ENCODE results near the gene ZNF503. TPM values are rescaled to one million over a fixed set of nuclear protein-coding genes. Genes with fewer than 3 reads are reported as not detected.
A peak's percentile ranks its signal among the peaks of the same experiment; 100 is the strongest.

ZNF503 gene, protein sequence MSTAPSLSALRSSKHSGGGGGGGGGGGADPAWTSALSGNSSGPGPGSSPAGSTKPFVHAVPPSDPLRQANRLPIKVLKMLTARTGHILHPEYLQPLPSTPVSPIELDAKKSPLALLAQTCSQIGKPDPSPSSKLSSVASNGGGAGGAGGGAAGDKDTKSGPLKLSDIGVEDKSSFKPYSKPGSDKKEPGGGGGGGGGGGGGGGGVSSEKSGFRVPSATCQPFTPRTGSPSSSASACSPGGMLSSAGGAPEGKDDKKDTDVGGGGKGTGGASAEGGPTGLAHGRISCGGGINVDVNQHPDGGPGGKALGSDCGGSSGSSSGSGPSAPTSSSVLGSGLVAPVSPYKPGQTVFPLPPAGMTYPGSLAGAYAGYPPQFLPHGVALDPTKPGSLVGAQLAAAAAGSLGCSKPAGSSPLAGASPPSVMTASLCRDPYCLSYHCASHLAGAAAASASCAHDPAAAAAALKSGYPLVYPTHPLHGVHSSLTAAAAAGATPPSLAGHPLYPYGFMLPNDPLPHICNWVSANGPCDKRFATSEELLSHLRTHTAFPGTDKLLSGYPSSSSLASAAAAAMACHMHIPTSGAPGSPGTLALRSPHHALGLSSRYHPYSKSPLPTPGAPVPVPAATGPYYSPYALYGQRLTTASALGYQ
- under 1 TPM; 0.33 to 0.42 TPM for total RNA-seq

DNA sequence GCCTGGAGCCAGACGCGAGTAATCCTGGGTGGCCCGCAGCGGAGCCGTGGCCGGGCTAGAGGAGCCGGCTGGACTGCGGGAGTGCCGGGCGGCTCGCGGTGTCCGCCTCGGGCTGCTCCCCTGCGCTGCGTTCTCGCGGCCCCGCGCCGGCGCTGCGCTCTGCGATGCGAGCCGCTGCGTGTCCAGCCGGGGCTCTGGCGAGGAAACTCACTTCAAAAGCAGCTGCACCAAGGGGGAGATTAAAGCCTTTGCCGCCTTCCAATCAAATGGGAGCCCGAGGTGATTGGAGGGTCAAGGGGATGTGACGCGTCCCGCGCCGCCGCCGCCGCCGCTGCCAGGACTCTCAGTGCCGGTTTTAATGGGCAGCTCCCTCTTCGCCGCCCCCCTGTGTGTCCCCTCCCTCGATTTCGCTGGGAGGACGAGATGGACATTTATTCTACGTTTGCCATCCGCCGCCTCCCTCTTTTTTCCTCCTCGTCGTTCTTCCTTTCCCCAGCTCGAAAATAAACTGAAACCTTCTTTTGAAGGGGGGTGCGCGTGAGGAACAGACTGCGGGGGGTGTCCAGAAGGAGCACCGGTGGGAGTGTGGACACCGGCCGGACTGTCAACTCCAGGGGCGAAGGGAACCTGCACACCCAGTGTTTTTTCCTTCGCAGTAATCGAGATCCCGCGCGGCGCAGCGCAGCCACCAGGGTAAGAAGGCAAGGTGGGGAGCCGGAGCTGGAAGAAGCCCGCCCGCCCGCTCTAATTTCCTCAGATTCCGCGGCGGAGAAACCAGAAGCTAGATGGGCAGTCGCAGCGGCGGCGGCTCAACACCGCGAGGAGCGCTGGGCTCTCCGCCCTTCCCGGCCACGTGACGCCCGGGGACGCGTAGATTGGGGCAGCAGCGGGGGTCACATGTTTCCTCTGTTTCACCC is at the start of gene ZNF503:
ZNF503 (minus strand) TSS at position 196 of the 917 bp plus-strand sequence. CDS start 345 bp downstream, outside the sequence.
- Mint-ChIP-seq H3K36me3 (no peaks in the 10 kb centered on the region), H3K9me3 (peaks cover 2% of the 10 kb centered on the region), H3K27ac (no peak within 1 kb of the TSS), H3K4me1 (peaks cover 21% of the 10 kb centered on the region), H3K27me3 (peaks cover 78% of the 10 kb centered on the region), H3K4me3 (peak within 1 kb of the TSS; percentile 81)
- DNase-seq = peak; percentile 73

DNA sequence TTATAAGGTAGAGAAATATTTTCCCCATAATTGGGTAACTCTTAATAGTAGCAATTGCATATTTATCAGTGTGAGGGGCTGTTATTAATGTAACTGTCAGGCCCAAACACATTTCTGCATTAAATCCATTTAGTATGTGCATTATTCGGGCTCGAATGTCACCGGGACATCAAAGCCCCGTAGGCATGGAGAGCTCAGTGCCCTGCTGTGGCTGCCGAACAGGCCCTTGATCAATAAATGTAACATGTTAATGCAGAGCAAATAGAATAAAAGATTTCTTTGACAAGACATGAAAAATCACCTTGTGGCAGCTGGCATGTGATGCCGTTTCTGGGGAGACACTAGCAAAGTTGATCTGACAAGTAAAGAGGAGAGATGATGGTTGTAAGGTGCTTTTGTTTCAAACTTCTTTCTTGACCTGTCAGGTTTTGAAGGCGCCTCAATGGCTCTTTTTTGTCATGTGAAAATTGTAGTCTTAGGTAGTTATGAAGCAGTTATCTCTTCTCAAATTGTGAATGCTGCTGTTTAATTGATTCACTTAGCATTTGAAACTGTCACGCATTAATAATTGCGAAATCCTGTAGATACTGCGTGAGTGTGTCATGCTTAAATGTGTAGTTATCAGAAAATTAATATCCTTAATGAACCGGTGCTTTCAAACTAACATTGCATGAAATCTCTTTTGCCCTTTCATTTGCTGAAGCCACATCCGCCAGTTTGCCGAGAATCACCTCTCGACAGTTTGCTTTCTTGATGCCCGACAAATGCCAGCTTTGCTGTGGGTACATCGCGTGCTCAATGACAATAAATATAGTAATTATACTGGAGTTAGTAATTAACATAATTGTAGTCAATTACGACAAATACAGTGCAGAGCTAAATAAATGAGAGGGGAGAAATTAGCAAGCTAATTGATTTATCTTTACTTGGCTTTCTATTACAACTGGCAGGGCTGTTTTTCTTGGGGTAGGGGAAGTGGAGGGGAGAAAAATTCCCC is 49.4 kb upstream of the ZNF503 start:
- Mint-ChIP-seq H3K4me3 (no peak overlapping the region), H3K36me3 (no peaks in the 10 kb centered on the region), H3K27me3 (peaks cover 16% of the 10 kb centered on the region), H3K9me3 (no peaks in the 10 kb centered on the region), H3K27ac (no peak overlapping the region), H3K4me1 (no peaks in the 10 kb centered on the region)
- no peak for DNase-seq

DNA sequence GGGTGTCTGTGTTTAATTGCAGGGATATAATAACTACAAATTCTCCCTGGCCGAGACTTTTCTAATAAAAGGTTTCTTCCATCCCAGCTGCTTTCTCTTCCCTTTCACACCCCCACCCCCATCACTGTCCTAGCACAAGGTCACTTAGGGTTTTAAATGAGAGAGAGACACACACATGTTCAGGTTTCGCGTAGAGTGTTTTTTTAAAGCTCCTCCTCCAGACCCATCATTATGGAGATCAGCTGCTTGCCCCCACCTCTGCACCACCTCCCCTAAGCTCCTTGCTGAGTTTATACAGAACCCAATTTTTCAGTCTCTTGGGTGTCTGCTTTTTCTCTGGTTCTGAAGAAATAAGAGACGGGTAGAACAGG is 48.5 kb upstream of the ZNF503 start:
- DNase-seq = no peak
- Mint-ChIP-seq H3K27me3 (peaks cover 16% of the 10 kb centered on the region), H3K9me3 (no peaks in the 10 kb centered on the region)

GRCh38 chr10:75449382-75450074 is 48.0 kb upstream of the ZNF503 start:
- no peak for DNase-seq
- Mint-ChIP-seq H3K4me3 (no peak overlapping the region), H3K27ac (no peak overlapping the region), H3K27me3 (peaks cover 16% of the 10 kb centered on the region), H3K9me3 (no peaks in the 10 kb centered on the region), H3K36me3 (no peaks in the 10 kb centered on the region), H3K4me1 (no peaks in the 10 kb centered on the region)

More for the DNA sequence above, 48.5 kb upstream of the ZNF503 start:
- Mint-ChIP-seq H3K4me3 (no peak overlapping the region), H3K27ac (no peak overlapping the region), H3K36me3 (no peaks in the 10 kb centered on the region), H3K4me1 (no peaks in the 10 kb centered on the region)

DNA sequence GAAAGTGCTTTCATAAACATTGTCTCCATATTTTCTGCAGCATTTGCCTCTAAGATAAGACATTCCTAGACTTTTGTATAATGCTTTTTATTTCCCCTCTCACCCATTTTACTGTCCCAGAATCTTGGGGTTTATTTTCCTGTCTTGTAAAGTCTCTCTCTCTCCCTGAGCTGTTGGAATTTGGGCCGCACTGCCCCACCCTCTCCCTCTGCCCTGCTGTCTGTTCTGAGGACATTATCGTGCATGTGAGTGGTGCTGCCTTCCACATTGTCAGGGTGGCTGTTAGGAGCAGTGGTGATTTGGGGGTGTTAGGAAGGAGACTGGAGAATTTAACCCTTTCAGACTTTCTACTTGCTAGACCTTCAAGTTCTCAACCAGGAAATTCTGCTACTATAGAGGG is 46.6 kb upstream of the ZNF503 start:
- no peak overlapping the region for H3K4me3 Mint-ChIP-seq

DNA sequence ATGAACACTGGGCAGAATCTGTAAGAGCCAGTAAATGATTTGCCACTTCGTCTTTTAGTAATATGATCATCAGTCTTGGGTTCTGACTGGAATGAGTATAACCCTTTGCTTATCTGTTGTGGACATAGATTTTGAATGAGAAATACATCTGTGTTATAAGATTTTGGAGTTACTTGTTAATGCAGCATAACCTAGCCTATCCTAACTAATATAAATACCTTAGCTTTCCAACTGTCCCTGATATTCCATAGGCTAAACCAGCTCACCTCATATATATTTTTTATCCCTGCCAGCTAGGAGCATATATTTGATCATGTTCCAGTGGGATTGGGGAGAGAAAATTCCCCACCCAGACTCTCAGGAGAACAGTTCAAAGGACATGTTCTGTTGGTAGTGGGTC is 44.9 kb upstream of the ZNF503 start:
- Mint-ChIP-seq H3K27me3 (peaks cover 26% of the 10 kb centered on the region), H3K9me3 (peaks cover 16% of the 10 kb centered on the region), H3K27ac (no peak overlapping the region), H3K36me3 (no peaks in the 10 kb centered on the region), H3K4me3 (no peak overlapping the region), H3K4me1 (no peaks in the 10 kb centered on the region)
- DNase-seq = no peak

More for the DNA sequence above, 46.6 kb upstream of the ZNF503 start:
- H3K4me1 Mint-ChIP-seq = no peaks in the 10 kb centered on the region
- no peak overlapping the region for H3K27ac Mint-ChIP-seq
- peaks cover 9% of the 10 kb centered on the region for H3K9me3 Mint-ChIP-seq
- H3K36me3 Mint-ChIP-seq = no peaks in the 10 kb centered on the region
- no peak for DNase-seq
- H3K27me3 Mint-ChIP-seq = peaks cover 20% of the 10 kb centered on the region

- Mint-ChIP-seq H3K4me1 (no peaks in the 10 kb centered on the region), H3K36me3 (no peaks in the 10 kb centered on the region), H3K27ac (no peak overlapping the region), H3K9me3 (peaks cover 16% of the 10 kb centered on the region), H3K27me3 (peaks cover 22% of the 10 kb centered on the region), H3K4me3 (no peak overlapping the region)
- DNase-seq = no peak
Observed at GRCh38 chr10:75444781-75445386, 43.3 kb upstream of the ZNF503 start.

- no peak for DNase-seq
- H3K4me1 Mint-ChIP-seq = no peaks in the 10 kb centered on the region
- no peak overlapping the region for H3K4me3 Mint-ChIP-seq
- no peak overlapping the region for H3K27ac Mint-ChIP-seq
- peaks cover 14% of the 10 kb centered on the region for H3K27me3 Mint-ChIP-seq
- peaks cover 16% of the 10 kb centered on the region for H3K9me3 Mint-ChIP-seq
- no peaks in the 10 kb centered on the region for H3K36me3 Mint-ChIP-seq
Observed at GRCh38 chr10:75443362-75443761, 41.8 kb upstream of the ZNF503 start.

DNA sequence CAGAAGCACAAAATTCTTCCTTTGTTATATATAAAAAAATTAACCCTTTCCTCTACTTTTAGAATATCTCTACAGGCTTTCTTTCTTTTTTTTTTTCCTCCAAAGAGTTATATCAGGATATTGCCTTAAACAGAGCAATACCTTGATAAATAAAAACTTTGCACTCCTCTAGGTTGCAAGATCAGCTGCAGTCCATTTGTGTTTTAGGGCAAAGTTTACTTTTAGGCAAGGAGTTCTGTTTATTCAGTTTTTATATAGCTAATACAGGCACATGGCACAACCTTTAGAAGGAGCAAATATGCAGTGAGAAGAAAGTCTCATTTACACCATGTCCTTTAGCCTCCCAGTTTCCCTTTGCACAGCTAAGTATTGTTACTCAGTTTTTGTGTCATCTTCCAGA is 40.1 kb upstream of the ZNF503 start:
- H3K36me3 Mint-ChIP-seq = no peaks in the 10 kb centered on the region
- no peak overlapping the region for H3K27ac Mint-ChIP-seq
- peaks cover 10% of the 10 kb centered on the region for H3K27me3 Mint-ChIP-seq
- H3K4me1 Mint-ChIP-seq = no peaks in the 10 kb centered on the region
- H3K4me3 Mint-ChIP-seq = no peak overlapping the region
- DNase-seq = no peak
- peaks cover 16% of the 10 kb centered on the region for H3K9me3 Mint-ChIP-seq

DNA sequence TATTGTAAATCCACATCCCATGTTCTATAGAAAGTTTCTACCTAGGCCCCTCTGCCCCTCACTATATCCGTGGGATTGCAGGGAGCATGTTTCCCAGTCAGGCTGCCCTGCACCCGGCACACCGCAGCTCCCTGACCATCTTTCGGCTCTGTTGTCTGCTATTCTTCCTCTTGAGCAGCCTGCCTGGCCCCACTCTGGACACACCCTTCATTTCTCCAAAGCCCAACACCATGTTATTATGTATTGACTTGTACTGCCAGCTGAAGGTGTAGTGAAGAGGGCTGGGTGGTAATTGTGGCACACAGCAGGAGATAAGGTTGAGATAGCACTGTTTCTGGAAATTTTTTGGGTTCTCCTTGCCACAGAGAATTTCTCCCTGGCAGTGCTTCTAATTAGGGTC is 39.6 kb upstream of the ZNF503 start:
- H3K27me3 Mint-ChIP-seq = peaks cover 10% of the 10 kb centered on the region

GRCh38 chr10:75440271-75440793 is 38.8 kb upstream of the ZNF503 start:
- Mint-ChIP-seq H3K27ac (no peak overlapping the region), H3K36me3 (no peaks in the 10 kb centered on the region), H3K9me3 (peaks cover 16% of the 10 kb centered on the region), H3K4me1 (no peaks in the 10 kb centered on the region), H3K27me3 (peaks cover 13% of the 10 kb centered on the region), H3K4me3 (no peak overlapping the region)
- DNase-seq = no peak

More for the DNA sequence above, 39.6 kb upstream of the ZNF503 start:
- H3K27ac Mint-ChIP-seq = no peak overlapping the region
- peaks cover 16% of the 10 kb centered on the region for H3K9me3 Mint-ChIP-seq
- no peaks in the 10 kb centered on the region for H3K36me3 Mint-ChIP-seq
- no peaks in the 10 kb centered on the region for H3K4me1 Mint-ChIP-seq
- no peak overlapping the region for H3K4me3 Mint-ChIP-seq
- DNase-seq = no peak

GRCh38 chr10:75439811-75440210 is 38.2 kb upstream of the ZNF503 start:
- Mint-ChIP-seq H3K9me3 (peaks cover 16% of the 10 kb centered on the region), H3K4me1 (no peaks in the 10 kb centered on the region), H3K27me3 (peaks cover 19% of the 10 kb centered on the region), H3K4me3 (no peak overlapping the region), H3K27ac (no peak overlapping the region), H3K36me3 (no peaks in the 10 kb centered on the region)
- no peak for DNase-seq

GRCh38 chr10:75438275-75438674 is 36.7 kb upstream of the ZNF503 start:
- H3K36me3 Mint-ChIP-seq = no peaks in the 10 kb centered on the region
- no peak overlapping the region for H3K27ac Mint-ChIP-seq
- no peak for DNase-seq
- H3K4me1 Mint-ChIP-seq = no peaks in the 10 kb centered on the region
- H3K9me3 Mint-ChIP-seq = peaks cover 8% of the 10 kb centered on the region
- no peak overlapping the region for H3K4me3 Mint-ChIP-seq
- peaks cover 29% of the 10 kb centered on the region for H3K27me3 Mint-ChIP-seq
